GM18502 (cell line): ENCODE results near the gene FCRLA.
"Not testable (repeated sequence)": the region's sequence is repeated elsewhere in the genome, so short reads cannot be mapped to it uniquely, and the experiment has no call there.

Source experiments
- ATAC-seq: cut with Tn5 transposase; IDR thresholded peaks from one replicate; pipeline ENCODE4 v1.9.1; 2021; ENCODE audit warnings: mild to moderate bottlenecking; ENCODE audit not compliant: unreplicated experiment, poor library complexity

FCRLA gene

GRCh38 chr1:161705537-161705936 is 1.5 kb upstream of the FCRLA start:
- ATAC-seq = no peak

- ATAC-seq = no peak
These were observed 932 bp upstream of the FCRLA start for GRCh38 chr1:161706113-161706481.

GRCh38 chr1:161707503-161707902 is 474 bp downstream of the FCRLA start:
- ATAC-seq = no peak

- no peak for ATAC-seq
These were observed 2.3 kb downstream of the FCRLA start for GRCh38 chr1:161709373-161709772.

GRCh38 chr1:161710560-161710959 is 3.5 kb downstream of the FCRLA start:
- no peak for ATAC-seq

GRCh38 chr1:161718559-161719324 is 11.7 kb downstream of the FCRLA start:
- ATAC-seq = peak; percentile 72

- peak; percentile 49 for ATAC-seq
These were observed 12.2 kb downstream of the FCRLA start for GRCh38 chr1:161719325-161719611.

GRCh38 chr1:161720422-161720821 is 13.4 kb downstream of the FCRLA start:
- no peak for ATAC-seq

GRCh38 chr1:161720956-161721737 is 14.1 kb downstream of the FCRLA start, which contains the start of gene FCRLB:
TSS of gene FCRLB (plus strand) at chr1:161721544. CDS start at chr1:161722673, 1,129 bp downstream.
- ATAC-seq = no peak

- no peak for ATAC-seq
These were observed 14.8 kb downstream of the FCRLA start for GRCh38 chr1:161721738-161722343.

GRCh38 chr1:161722406-161722805 is 15.4 kb downstream of the FCRLA start:
- ATAC-seq = no peak

GRCh38 chr1:161723459-161724141 is 16.6 kb downstream of the FCRLA start:
- no peak for ATAC-seq

- not testable (repeated sequence) for ATAC-seq
These were observed 18.4 kb downstream of the FCRLA start for GRCh38 chr1:161725258-161725907.

- peak; percentile 17 for ATAC-seq
These were observed 19.0 kb downstream of the FCRLA start for GRCh38 chr1:161725908-161726472.

- ATAC-seq = peak; percentile 60
These were observed 19.6 kb downstream of the FCRLA start for GRCh38 chr1:161726473-161727255.

- ATAC-seq = no peak
These were observed 20.4 kb downstream of the FCRLA start for GRCh38 chr1:161727256-161727924.

GRCh38 chr1:161728376-161729226 is 21.6 kb downstream of the FCRLA start:
- ATAC-seq = no peak

GRCh38 chr1:161730050-161730564 is 23.1 kb downstream of the FCRLA start:
- no peak for ATAC-seq
